H1 (cell line): Measurements from ENCODE around the gene RBM10. TPM values are rescaled to one million over a fixed set of nuclear protein-coding genes. Genes with fewer than 3 reads are reported as not detected.

ENCODE experiments used
- CTCF ChIA-PET: fragments of 300-600 bp; sonication (Branson Sonifier 250); formaldehyde crosslinking; loops from one replicate; lab custom pipeline; 2021; ENCODE audit not compliant: partially characterized antibody; lab: Charles Lee
- POLR2A ChIA-PET: fragments of 300-600 bp; sonication (Branson Sonifier 250); formaldehyde crosslinking; loops from one replicate; lab custom pipeline; 2021; ENCODE audit warnings: inconsistent platforms; ENCODE audit not compliant: partially characterized antibody; lab: Charles Lee
- DNase-seq, 2 experiments: peaks; one replicate each; pipeline versions ENCODE4 v3.0.0 to v3.0.0-alpha.2; 2010 to 2022; ENCODE audit warnings: low spot score in 2 of 2, low read depth in 1 of 2, mixed read lengths in 1 of 2
- FAIRE-seq: peaks from 2 replicates; lab custom pipeline; 2011; peaks lifted over from hg19 to GRCh38; lab: Jason Lieb, UNC
- H2AFZ ChIP-seq: 2 replicates; pipeline ENCODE4 v1.8.1; 2012; ENCODE audit warnings: low read length, inconsistent platforms
- H2AK5ac ChIP-seq: 2 replicates; pipeline ENCODE4 v1.6.1; 2013; ENCODE audit warnings: low read depth, low read length
- H2BK120ac ChIP-seq: replicated peaks from 2 replicates; pipeline ENCODE3; 2013; ENCODE audit warnings: low read depth, low read length, inconsistent platforms
- H2BK12ac ChIP-seq: 2 replicates; pipeline ENCODE4 v1.6.1; 2013; ENCODE audit warnings: low read depth, low read length
- H2BK15ac ChIP-seq: 2 replicates; pipeline ENCODE4 v1.6.1; 2013; ENCODE audit warnings: low read length
- H2BK20ac ChIP-seq: 2 replicates; pipeline ENCODE4 v1.6.1; 2013; ENCODE audit warnings: low read length
- H2BK5ac ChIP-seq: 2 replicates; pipeline ENCODE4 v1.6.1; 2013; ENCODE audit warnings: low read depth, low read length
- H3K14ac ChIP-seq: 2 replicates; pipeline ENCODE4 v1.6.1; 2013; ENCODE audit warnings: inconsistent platforms; ENCODE audit not compliant: insufficient read length
- H3K18ac ChIP-seq: 2 replicates; pipeline ENCODE4 v1.6.1; 2013; ENCODE audit warnings: low read length; ENCODE audit errors: extremely low read depth
- H3K23ac ChIP-seq: 2 replicates; pipeline ENCODE4 v1.6.1; 2013; ENCODE audit warnings: inconsistent platforms; ENCODE audit not compliant: insufficient read length
- H3K23me2 ChIP-seq: 2 replicates; pipeline ENCODE4 v1.6.1; 2013; ENCODE audit warnings: low read depth, low read length
- H3K27ac ChIP-seq: 2 replicates; pipeline ENCODE4 v1.6.1; 2011; ENCODE audit warnings: low read depth, low read length, inconsistent platforms
- H3K27me3 ChIP-seq, 4 experiments: replicated peaks in 1 of 4; 1 replicate in 1 of 4; 2 replicates in 3 of 4; pipeline versions ENCODE4 v1.6.1 to v1.8.1; 2011 to 2013; ENCODE audit warnings: low read length in 3 of 4, mild to moderate bottlenecking in 3 of 4, inconsistent platforms in 2 of 4, mixed read lengths in 2 of 4, moderate library complexity in 1 of 4; ENCODE audit not compliant: control insufficient read depth in 3 of 4, insufficient read depth in 3 of 4; ENCODE audit errors: extremely low read depth in 1 of 4
- H3K36me3 ChIP-seq, 4 experiments: 2 replicates each; pipeline versions ENCODE4 v1.6.1 to v1.8.1; 2011 to 2013; ENCODE audit warnings: mild to moderate bottlenecking in 4 of 4, low read length in 3 of 4, moderate library complexity in 2 of 4, control low read depth in 1 of 4, inconsistent platforms in 1 of 4; ENCODE audit not compliant: insufficient read depth in 4 of 4, control insufficient read depth in 2 of 4
- H3K4ac ChIP-seq: replicated peaks from 2 replicates; pipeline ENCODE3; 2013; ENCODE audit warnings: low read length, low read depth, mixed read lengths, inconsistent platforms; ENCODE audit not compliant: insufficient read length
- H3K4me1 ChIP-seq, 4 experiments: replicated peaks in 1 of 4; 1 replicate in 1 of 4; 2 replicates in 3 of 4; pipeline versions ENCODE4 v1.6.1 to v1.8.1; 2011 to 2013; ENCODE audit warnings: low read length in 3 of 4, inconsistent platforms in 2 of 4, mixed read lengths in 1 of 4; ENCODE audit not compliant: insufficient read depth in 4 of 4, control insufficient read depth in 3 of 4
- H3K4me2 ChIP-seq, 2 experiments: 2 replicates each; pipeline versions ENCODE4 v1.6.1 to v1.8.1; 2011 to 2013; ENCODE audit warnings: low read depth in 2 of 2, low read length in 2 of 2, control low read depth in 1 of 2, inconsistent platforms in 1 of 2, mild to moderate bottlenecking in 1 of 2; ENCODE audit not compliant: insufficient read depth in 1 of 2
- H3K4me3 ChIP-seq, 4 experiments: fragments of 200-600, 300-600 bp in 1 of 4; sonication (generic), shearing (Covaris generic), sonication (Bioruptor Twin) in 1 of 4; 2 replicates each; pipeline versions ENCODE4 v1.5.1 to v1.8.1; 2011 to 2016; ENCODE audit warnings: low read length in 4 of 4, low read depth in 3 of 4, control low read depth in 2 of 4, inconsistent platforms in 2 of 4, mild to moderate bottlenecking in 2 of 4, mixed read lengths in 1 of 4, moderate library complexity in 1 of 4; ENCODE audit not compliant: insufficient read depth in 2 of 4; ENCODE audit errors: extremely low read depth in 1 of 4
- H3K56ac ChIP-seq: replicated peaks from 2 replicates; pipeline ENCODE3; 2013; ENCODE audit warnings: low read depth, mild to moderate bottlenecking, mixed read lengths, low read length, inconsistent platforms; ENCODE audit not compliant: insufficient read length
- H3K79me1 ChIP-seq: 2 replicates; pipeline ENCODE4 v1.6.1; 2013; ENCODE audit warnings: low read depth, low read length, control low read depth
- H3K79me2 ChIP-seq, 2 experiments: 2 replicates each; pipeline versions ENCODE4 v1.6.1 to v1.8.1; 2012 to 2013; ENCODE audit warnings: low read length in 2 of 2, mild to moderate bottlenecking in 2 of 2, inconsistent platforms in 1 of 2; ENCODE audit not compliant: insufficient read depth in 2 of 2, control insufficient read depth in 1 of 2
- H3K9ac ChIP-seq, 4 experiments: replicated peaks in 1 of 4; 1 replicate in 1 of 4; 2 replicates in 3 of 4; pipeline versions ENCODE4 v1.6.1 to v1.8.1; 2011 to 2013; ENCODE audit warnings: low read depth in 3 of 4, low read length in 3 of 4, control low read depth in 2 of 4, mild to moderate bottlenecking in 2 of 4, moderate library complexity in 2 of 4, inconsistent platforms in 1 of 4; ENCODE audit errors: extremely low read depth in 1 of 4
- H3K9me3 ChIP-seq, 2 experiments: 2 replicates each; pipeline versions ENCODE4 v1.6.1 to v1.8.1; 2012 to 2013; ENCODE audit warnings: mild to moderate bottlenecking in 2 of 2, moderate library complexity in 2 of 2, control low read depth in 1 of 2, inconsistent platforms in 1 of 2, low read depth in 1 of 2, low read length in 1 of 2, mixed read lengths in 1 of 2; ENCODE audit not compliant: insufficient read depth in 2 of 2
- H4K20me1 ChIP-seq, 2 experiments: replicated peaks in 1 of 2; 2 replicates each; pipeline versions ENCODE3 to v1.8.1; 2011 to 2013; ENCODE audit warnings: inconsistent platforms in 2 of 2, low read length in 2 of 2, mild to moderate bottlenecking in 1 of 2; ENCODE audit not compliant: insufficient read depth in 2 of 2, control insufficient read depth in 1 of 2
- H4K5ac ChIP-seq: 2 replicates; pipeline ENCODE4 v1.6.1; 2013; ENCODE audit warnings: low read length, low read depth, mixed read lengths, inconsistent platforms; ENCODE audit not compliant: insufficient read length
- H4K8ac ChIP-seq: 2 replicates; pipeline ENCODE4 v1.8.0; 2013; ENCODE audit warnings: mild to moderate bottlenecking, moderate library complexity, low read length, inconsistent platforms; ENCODE audit not compliant: insufficient read depth; ENCODE audit errors: extremely low read depth
- H4K91ac ChIP-seq: replicated peaks from 2 replicates; pipeline ENCODE3; 2013; ENCODE audit warnings: low read length, mixed read lengths, inconsistent platforms; ENCODE audit not compliant: insufficient read length
- ATF2 ChIP-seq: IDR thresholded peaks from 2 replicates; pipeline ENCODE4 v1.6.1; 2012; ENCODE audit warnings: low read length, inconsistent platforms
- EGR1 ChIP-seq: IDR thresholded peaks from 2 replicates; pipeline ENCODE4 v1.6.1; 2011; ENCODE audit warnings: low read depth, low read length, borderline replicate concordance
- NRF1 ChIP-seq: IDR thresholded peaks from 2 replicates; pipeline ENCODE4 v1.6.1; 2011; ENCODE audit warnings: mild to moderate bottlenecking, low read depth, low read length, improper control_type of control experiment
- POLR2A ChIP-seq, 2 experiments: IDR thresholded peaks; 1 replicate in 1 of 2; 2 replicates in 1 of 2; pipeline ENCODE4 v1.6.1; 2011; ENCODE audit warnings: low read depth in 2 of 2, low read length in 2 of 2, mild to moderate bottlenecking in 2 of 2; ENCODE audit errors: control extremely low read depth in 1 of 2
- RAD21 ChIP-seq, 2 experiments: IDR thresholded peaks in 1 of 2; conservative IDR thresholded peaks in 1 of 2; 2 replicates each; pipeline ENCODE4 v1.6.1; 2011; ENCODE audit warnings: low read depth in 2 of 2, low read length in 2 of 2, improper control_type of control experiment in 1 of 2, inconsistent platforms in 1 of 2, mild to moderate bottlenecking in 1 of 2, moderate library complexity in 1 of 2
- SAP30 ChIP-seq: fragments of 300-600 bp; sonication (generic); IDR thresholded peaks from 2 replicates; pipeline ENCODE4 v1.7.1; 2012; ENCODE audit warnings: low read length, moderate library complexity, mild to moderate bottlenecking, inconsistent platforms; ENCODE audit not compliant: insufficient read depth, insufficient replicate concordance
- SP2 ChIP-seq: IDR thresholded peaks from 2 replicates; pipeline ENCODE4 v1.6.1; 2012; ENCODE audit warnings: mild to moderate bottlenecking, low read length, inconsistent platforms
- TEAD4 ChIP-seq: IDR thresholded peaks from 2 replicates; pipeline ENCODE4 v1.6.1; 2012; ENCODE audit warnings: low read depth, low read length, inconsistent platforms, mixed read lengths
- WGBS, 2 experiments: shearing (Covaris generic) in 1 of 2; methylation state at CpG; one replicate each; pipeline versions ENCODE4 v1.1.6 to v1.1.7; 2013 to 2015; ENCODE audit warnings: low lambda C conversion rate in 2 of 2, mixed read lengths in 2 of 2, inconsistent platforms in 1 of 2, low coverage in 1 of 2, missing lambda C conversion rate in 1 of 2; ENCODE audit not compliant: insufficient replicate concordance in 2 of 2, insufficient coverage in 1 of 2, insufficient read length in 1 of 2; ENCODE audit errors: extremely low coverage in 1 of 2, missing lambda C conversion rate in 1 of 2; 5-methylcytosine and 5-hydroxymethylcytosine counted together
- polyA plus RNA-seq, 7 experiments: library from polyadenylated mRNA; depleted of rRNA in 3 of 7; stranded (reverse) in 5 of 7; unstranded in 2 of 7; fragments of >200 nt in 5 of 7; fragments of 200-250 nt in 2 of 7; gene quantifications; 1 replicate in 5 of 7; 2 replicates in 1 of 7; 4 replicates in 1 of 7; pipeline versions ENCODE4 v1.2.1 to v1.2.3, GENCODE V29; 2011 to 2013; ENCODE audit warnings: missing spikeins in 2 of 7, mixed read lengths in 2 of 7
- total RNA-seq: library from RNA; stranded (reverse); fragmentation: NEBNext Ultra II Directional; extraction: Animal tissue kit (Norgen Biotek cat#: 25700); gene quantifications from 2 replicates; pipeline ENCODE4 v1.2.1, GENCODE V29; 2021

Gene RBM10
- total and polyA plus RNA-seq, 2 of the 8 experiments (the other 6 are each of a cell fraction or from before 2014, with no cell fraction given), result 35.7 to 64.0 TPM

- H2AFZ ChIP-seq, result no peak overlapping the region
- peaks cover 0 to 10% (median 5%) of the 10 kb centered on the region in 4 experiments; a peak in 4 of 8 replicates for H3K36me3 ChIP-seq
- H3K23ac ChIP-seq, result no peak overlapping the region
- H3K23me2 ChIP-seq, result peaks cover 9% of the 10 kb centered on the region; the same call in 1 of the 2 replicates
- TF ChIP-seq EGR1 (no peak), POLR2A (IDR thresholded peaks at IDR 0.05; ENCODE audit: control extremely low read depth in 1 of 2, low read depth in 2 of 2, low read length in 2 of 2) (no peak), NRF1 (no peak), SAP30 (no peak), TEAD4 (no peak), RAD21 (IDR thresholded peaks at IDR 0.05 in 1 of 2, conservative IDR thresholded peaks at IDR 0.05 in 1 of 2; ENCODE audit: low read depth in 2 of 2, low read length in 2 of 2) (no peak), SP2 (no peak), ATF2 (no peak)
- peak overlapping the region; percentile 75; the same call in 1 of the 2 replicates for H2BK5ac ChIP-seq
- H2BK120ac ChIP-seq, result no peak overlapping the region
- H3K9me3 ChIP-seq, result no peaks in the 10 kb centered on the region
- no peak overlapping the region for H3K14ac ChIP-seq
- FAIRE-seq, result no peak
- peak overlapping the region; percentile 74 to 97 (median 84) for H3K4me3 ChIP-seq
- ChIA-PET CTCF (interaction anchor here (0.6 to 1.6 kb wide), 6 partner anchors 7 to 437 kb away, joined by 3 to 4 read pairs (median 4); no protein-coding TSS in a partner anchor), POLR2A (interaction anchor here (0.8 to 3.9 kb wide), 9 partner anchors 8 to 316 kb away, joined by 3 to 28 read pairs (median 3); partner anchors contain the start of gene RGN)
- no peak for DNase-seq
- peaks cover 19 to 60% of the 10 kb centered on the region in 2 experiments for H3K79me2 ChIP-seq
- peak overlapping the region; percentile 85 to 95 (median 88) for H3K9ac ChIP-seq
- no peak overlapping the region for H4K91ac ChIP-seq
- peaks cover 11 to 13% of the 10 kb centered on the region in 2 experiments for H4K20me1 ChIP-seq
- no peak overlapping the region for H3K4ac ChIP-seq
- no peak overlapping the region for H2BK20ac ChIP-seq
- H4K5ac ChIP-seq, result peak overlapping the region; percentile 98
- 0% methylated on average over 3 of the region's 39 CpGs; no CpG with 5 or more reads in 1 of the 2 experiments for WGBS, 2 experiments
- H3K56ac ChIP-seq, result peak overlapping the region; percentile 84
- H4K8ac ChIP-seq, result peak overlapping the region; percentile 89; the same call in 1 of the 2 replicates
- H3K27me3 ChIP-seq, result no peaks in the 10 kb centered on the region
- peak overlapping the region; percentile 83; the same call in 1 of the 2 replicates for H3K27ac ChIP-seq
- peaks cover 2% of the 10 kb centered on the region; the same call in 1 of the 2 replicates for H3K79me1 ChIP-seq
- peak overlapping the region; percentile 78 to 92 for H3K4me2 ChIP-seq
- H2BK12ac ChIP-seq, result no peak overlapping the region
- H2AK5ac ChIP-seq, result no peak overlapping the region
- peaks cover 0 to 6% (median 2%) of the 10 kb centered on the region in 4 experiments; a peak in 4 of 7 replicates for H3K4me1 ChIP-seq
- no peak overlapping the region for H2BK15ac ChIP-seq
- peak overlapping the region; percentile 78 for H3K18ac ChIP-seq
Measured at GRCh38 chrX:47145395-47146120, 537 bp downstream of the RBM10 start.
